Heart left ventricle (tissue), 16 donors: ENCODE data around the gene PMP22. TPM values are rescaled to one million over a fixed set of nuclear protein-coding genes. Genes with fewer than 3 reads are reported as not detected.
A peak's percentile ranks its signal among the peaks of the same experiment; 100 is the strongest.

Source experiments
- ATAC-seq, 4 donors: fragments of 200-7000 bp; cut with Tn5 transposase; one replicate each; pipeline ENCODE4 v1.9.1; 2020 to 2022; ENCODE audit warnings: moderate library complexity in 4 of 4, mild to moderate bottlenecking in 3 of 4, moderate number of reproducible peaks in 1 of 4
- DNase-seq, 5 donors: peaks; one replicate each; pipeline ENCODE4 v3.0.0-alpha.2; 2020
- H3K27ac ChIP-seq, 12 donors: fragments of 200-600 bp; sonication (generic) in 4 of 12; one replicate each; pipeline versions ENCODE4 v1.5.0 to v1.8.0; 2016 to 2022; ENCODE audit warnings: mild to moderate bottlenecking in 2 of 12
- H3K27me3 ChIP-seq, 9 donors: fragments of 200-600 bp; sonication (generic) in 2 of 9; one replicate each; pipeline versions ENCODE4 v1.5.1 to v1.8.0; 2016 to 2022; ENCODE audit warnings: mild to moderate bottlenecking in 3 of 9
- H3K36me3 ChIP-seq, 9 donors: fragments of 200-600 bp; sonication (generic) in 2 of 9; one replicate each; pipeline versions ENCODE4 v1.5.0 to v1.8.0; 2018 to 2022; ENCODE audit warnings: mild to moderate bottlenecking in 2 of 9
- H3K4me1 ChIP-seq, 12 donors: fragments of 200-600 bp; sonication (generic) in 4 of 12; one replicate each; pipeline versions ENCODE4 v1.5.0 to v1.8.0; 2016 to 2022; ENCODE audit warnings: mild to moderate bottlenecking in 3 of 12
- H3K4me3 ChIP-seq, 12 donors: fragments of 200-600 bp; sonication (generic) in 4 of 12; one replicate each; pipeline versions ENCODE4 v1.5.0 to v1.8.0; 2017 to 2022; ENCODE audit warnings: mild to moderate bottlenecking in 9 of 12, moderate library complexity in 4 of 12
- H3K9me3 ChIP-seq, 12 donors: fragments of 200-600 bp; sonication (generic) in 4 of 12; one replicate each; pipeline versions ENCODE4 v1.5.0 to v1.8.0; 2016 to 2022; ENCODE audit warnings: mild to moderate bottlenecking in 1 of 12
- CTCF ChIP-seq, 12 donors: fragments of 200-600 bp; sonication (generic) in 4 of 12; IDR thresholded peaks; one replicate each; pipeline versions ENCODE4 v1.5.0 to v1.8.0; 2018 to 2022; ENCODE audit warnings: antibody characterized with exemption in 12 of 12, mild to moderate bottlenecking in 5 of 12
- POLR2A ChIP-seq, 2 donors: fragments of 450-650 bp; IDR thresholded peaks; one replicate each; pipeline ENCODE4 v1.6.1; 2017; ENCODE audit warnings: antibody characterized with exemption in 2 of 2, mild to moderate bottlenecking in 2 of 2, moderate library complexity in 2 of 2
- WGBS, 4 donors: extraction: QIAGEN DNeasy Blood & Tissue Kit in 2 of 4; methylation state at CpG; one replicate each; pipeline versions ENCODE4 v1.1.5 to v1.1.7; 2013 to 2018; 5-methylcytosine and 5-hydroxymethylcytosine counted together
- intact Hi-C, 10 donors: fragments of 100-400 bp; cut with DNase I; formaldehyde crosslinking; loops; one replicate each; pipeline versions ENCODE4 v1.11.1 to v1.14.2; 2022
- polyA plus RNA-seq, 2 donors: library from polyadenylated mRNA; stranded (reverse); fragments of 200-250 nt; gene quantifications; one replicate each; pipeline ENCODE4 v1.2.3, GENCODE V29; 2013
- total RNA-seq, 9 donors: library from RNA; depleted of rRNA in 2 of 9; stranded (reverse); fragments of >200 nt in 2 of 9; fragmentation: NEBNext Ultra II Directional in 3 of 9; extraction: Animal tissue kit (Norgen Biotek cat#: 25700) in 3 of 9; gene quantifications; one replicate each; pipeline versions ENCODE4 v1.1.0 to v1.2.4, GENCODE V29; 2016 to 2023
- donor health status: ischemic (EF 13 %, LVEDD 7.1; RV severe dilation, severe dysfunction).
- donor health status: healthy with polysubstance abuse.
- donor health status: DM: no; HTN: yes; CAD: no.
- donor health status: DM: no; HTN: no; CAD: no.
- donor health status: ischemic (EF 25% LVEDD 6.9; RV normal size, moderate dysfunction).
- donor health status: ischemic (EF 25% LVEDD 5.7; RV mildly dilated, moderate dysfunction).
- donor health status: healthy.
- donor health status: DM: yes; HTN: yes; CAD: no.
- donor health status: ischemic (EF 35%, LVEDD 5.7; RV mildly dilated, moderate dysfunction).
- donor health status: nonischemic (EF 11% LVEDD 7.7; RV severe dilation, severe dysfunction).
- donor health status: DM: yes; HTN: yes; CAD: no.
- donor health status: PGD.
- donor health status: ischemic (EF 29% LVEDD 5.4; RV normal size, mild dysfunction).
- donor health status: nonischemic (EF 23%, LVEDD 6.1; RV moderate dilation, normal function).

PMP22 gene
- total and polyA plus RNA-seq, 11 donors, result 92.2 to 421 (median 186) TPM

- TF ChIP-seq CTCF (IDR thresholded peaks at IDR 0.05) (no peak), POLR2A (IDR thresholded peaks at IDR 0.05) (no peak)
- intact Hi-C loops, result loop anchor here in 2 of 10 donors (2.0 to 5.0 kb wide), 2 partner anchors 21 to 246 kb away; no protein-coding TSS in a partner anchor
- DNase-seq (peak in 1 of 5 donors; percentile 55), ATAC-seq (peak in 2 of 4 donors; percentile 4)
- H3K9me3 ChIP-seq, result no peaks in the 10 kb centered on the region
- WGBS, 4 donors, result 59 to 66% (median 62%) methylated on average over 13 of the region's 13 CpGs
- peaks cover 2 to 96% (median 79%) of the 10 kb centered on the region in 12 donors for H3K4me1 ChIP-seq
- H3K27ac ChIP-seq, result peak overlapping the region in 9 of 12 donors; percentile 11 to 99 (median 23)
- H3K36me3 ChIP-seq, result peaks cover 0 to 88% (median 82%) of the 10 kb centered on the region in 9 donors
- peak overlapping the region in 2 of 12 donors; percentile 2 to 35 for H3K4me3 ChIP-seq
- H3K27me3 ChIP-seq, result no peaks in the 10 kb centered on the region
These were observed 9.2 kb downstream of the PMP22 start for GRCh38 chr17:15255713-15256454.

- peaks cover 0 to 87% (median 75%) of the 10 kb centered on the region in 9 donors for H3K36me3 ChIP-seq
- no peak for ATAC-seq
- peak overlapping the region in 5 of 12 donors; percentile 6 to 81 (median 25) for H3K27ac ChIP-seq
- H3K4me1 ChIP-seq, result peaks cover 5 to 97% (median 69%) of the 10 kb centered on the region in 12 donors
- no peak for DNase-seq
- H3K27me3 ChIP-seq, result no peaks in the 10 kb centered on the region
- no peak for TF ChIP-seq CTCF (IDR thresholded peaks at IDR 0.05)
- no peak for TF ChIP-seq POLR2A (IDR thresholded peaks at IDR 0.05)
- H3K9me3 ChIP-seq, result no peaks in the 10 kb centered on the region
- H3K4me3 ChIP-seq, result no peak overlapping the region
- intact Hi-C loops, result no loop called here
- WGBS, 4 donors, result 75 to 82% (median 80%) methylated on average over 11 of the region's 11 CpGs
These were observed 14.8 kb downstream of the PMP22 start for GRCh38 chr17:15250135-15250860.

- intact Hi-C loops, result no loop called here
- no peaks in the 10 kb centered on the region for H3K9me3 ChIP-seq
- no peak for TF ChIP-seq POLR2A (IDR thresholded peaks at IDR 0.05)
- no peak for TF ChIP-seq CTCF (IDR thresholded peaks at IDR 0.05)
- H3K27me3 ChIP-seq, result no peaks in the 10 kb centered on the region
- no peak overlapping the region for H3K4me3 ChIP-seq
- peaks cover 5 to 97% (median 72%) of the 10 kb centered on the region in 12 donors for H3K4me1 ChIP-seq
- H3K27ac ChIP-seq, result peak overlapping the region in 6 of 12 donors; percentile 0 to 81 (median 18)
- no peak for DNase-seq
- H3K36me3 ChIP-seq, result peaks cover 0 to 83% (median 70%) of the 10 kb centered on the region in 9 donors
- peak in 3 of 4 donors; percentile 8 to 32 (median 18) for ATAC-seq
- WGBS, 4 donors, result 57 to 61% (median 59%) methylated on average over 5 of the region's 5 CpGs
These were observed 15.6 kb downstream of the PMP22 start for GRCh38 chr17:15249487-15249886.
